HG03196 (cell line): ENCODE results near the gene NLK.
"Not testable (repeated sequence)": the region's sequence is repeated elsewhere in the genome, so short reads cannot be mapped to it uniquely, and the experiment has no call there.

Experiments
- ATAC-seq: cut with Tn5 transposase; IDR thresholded peaks from one replicate; pipeline ENCODE4 v1.9.1; 2021; ENCODE audit not compliant: unreplicated experiment

Gene NLK

GRCh38 chr17:28188841-28189263 is 146.4 kb downstream of the NLK start:
- ATAC-seq = no peak

- no peak for ATAC-seq
Observed at GRCh38 chr17:28189667-28190066, 147.2 kb downstream of the NLK start.

- ATAC-seq = no peak
Observed at GRCh38 chr17:28191018-28191417, 148.5 kb downstream of the NLK start.

GRCh38 chr17:28193241-28193640 is 150.8 kb downstream of the NLK start:
- no peak for ATAC-seq

GRCh38 chr17:28194382-28194781 is 151.9 kb downstream of the NLK start:
- no peak for ATAC-seq

GRCh38 chr17:28196636-28197035 is 154.2 kb downstream of the NLK start:
- ATAC-seq = no peak

- no peak for ATAC-seq
Observed at GRCh38 chr17:28199115-28199514, 156.6 kb downstream of the NLK start.

GRCh38 chr17:28199728-28200127 is 157.3 kb downstream of the NLK start:
- no peak for ATAC-seq

GRCh38 chr17:28201315-28201714 is 158.8 kb downstream of the NLK start:
- no peak for ATAC-seq

- ATAC-seq = no peak
Observed at GRCh38 chr17:28204244-28204643, 161.8 kb downstream of the NLK start.

GRCh38 chr17:28204751-28205150 is 162.3 kb downstream of the NLK start:
- ATAC-seq = no peak

GRCh38 chr17:28206292-28206691 is 163.8 kb downstream of the NLK start:
- no peak for ATAC-seq

GRCh38 chr17:28211811-28212210 is 169.3 kb downstream of the NLK start:
- no peak for ATAC-seq

GRCh38 chr17:28213578-28213977 is 171.1 kb downstream of the NLK start:
- not testable (repeated sequence) for ATAC-seq

GRCh38 chr17:28216052-28216451 is 173.6 kb downstream of the NLK start:
- no peak for ATAC-seq

GRCh38 chr17:28216528-28216927 is 174.1 kb downstream of the NLK start:
- ATAC-seq = no peak

- no peak for ATAC-seq
Observed at GRCh38 chr17:28219771-28220170, 177.3 kb downstream of the NLK start.

- no peak for ATAC-seq
Observed at GRCh38 chr17:28221751-28222414, 179.4 kb downstream of the NLK start.

GRCh38 chr17:28225271-28225670 is 182.8 kb downstream of the NLK start:
- ATAC-seq = no peak

- no peak for ATAC-seq
Observed at GRCh38 chr17:28225867-28226266, 183.4 kb downstream of the NLK start.

- no peak for ATAC-seq
Observed at GRCh38 chr17:28226563-28227315, 184.3 kb downstream of the NLK start.

- ATAC-seq = no peak
Observed at GRCh38 chr17:28227316-28228108, 185.0 kb downstream of the NLK start.
